Endothelial cell of umbilical vein (primary cell): ENCODE results near the gene C10orf105. TPM values are rescaled to one million over a fixed set of nuclear protein-coding genes. Genes with fewer than 3 reads are reported as not detected.

Source experiments
- BruUV-seq: library from RNA; stranded (reverse); fragments of 400-500 nt; replicated peaks from 2 replicates; lab custom pipeline; 2021; lab: Mats Ljungman, UMichigan
- CTCF ChIA-PET: fragments of 300-600, 350-600 bp; sonication (Branson Sonifier 250); formaldehyde crosslinking; loops from one replicate; lab custom pipeline; 2021; ENCODE audit warnings: antibody characterized with exemption, inconsistent platforms; lab: Charles Lee
- POLR2A ChIA-PET: fragments of 300-600, 350-600 bp; sonication (Branson Sonifier 250); formaldehyde crosslinking; loops from one replicate; lab custom pipeline; 2021; ENCODE audit warnings: antibody characterized with exemption, inconsistent platforms; lab: Charles Lee
- DNase-seq: peaks from one replicate; pipeline ENCODE4 v3.0.0-alpha.2; 2011; ENCODE audit warnings: low read depth, low spot score
- FAIRE-seq: peaks from 2 replicates; lab custom pipeline; 2011; peaks lifted over from hg19 to GRCh38; lab: Jason Lieb, UNC
- H2AFZ ChIP-seq: 2 replicates; pipeline ENCODE4 v1.6.0; 2012; ENCODE audit warnings: low read depth, low read length, control low read depth, inconsistent platforms
- H3K27ac ChIP-seq: 2 replicates; pipeline ENCODE4 v1.5.1; 2011; ENCODE audit warnings: low read depth, mild to moderate bottlenecking, control low read depth, low read length, moderate library complexity; ENCODE audit not compliant: insufficient read depth
- H3K27me3 ChIP-seq, 2 experiments: 2 replicates each; pipeline versions ENCODE4 v1.6.0 to v1.6.1; 2011; ENCODE audit warnings: low read length in 2 of 2, mixed read lengths in 1 of 2; ENCODE audit not compliant: control insufficient read depth in 2 of 2, insufficient read depth in 2 of 2
- H3K36me3 ChIP-seq, 2 experiments: 2 replicates in 1 of 2; 3 replicates in 1 of 2; pipeline ENCODE4 v1.5.1; 2011; ENCODE audit warnings: low read length in 2 of 2, mild to moderate bottlenecking in 1 of 2, moderate library complexity in 1 of 2; ENCODE audit not compliant: control insufficient read depth in 2 of 2, insufficient read depth in 2 of 2; ENCODE audit errors: extremely low read depth in 1 of 2
- H3K4me1 ChIP-seq: 3 replicates; pipeline ENCODE4 v1.5.1; 2011; ENCODE audit warnings: mild to moderate bottlenecking, low read length; ENCODE audit not compliant: control insufficient read depth, insufficient read depth; ENCODE audit errors: extremely low read depth
- H3K4me2 ChIP-seq: 2 replicates; pipeline ENCODE4 v1.6.1; 2011; ENCODE audit warnings: low read length, control low read depth, mixed read lengths; ENCODE audit not compliant: insufficient read depth
- H3K4me3 ChIP-seq, 3 experiments: fragments of 200-600 bp in 1 of 3; sonication (generic), shearing (Covaris generic) in 1 of 3; replicated peaks in 1 of 3; 2 replicates each; pipeline ENCODE4 v1.5.1; 2011 to 2016; ENCODE audit warnings: control low read depth in 3 of 3, low read length in 3 of 3, mild to moderate bottlenecking in 2 of 3, inconsistent platforms in 1 of 3, low read depth in 1 of 3, moderate library complexity in 1 of 3; ENCODE audit not compliant: insufficient read depth in 1 of 3
- H3K79me2 ChIP-seq: 2 replicates; pipeline ENCODE4 v1.6.0; 2012; ENCODE audit warnings: low read length, inconsistent platforms; ENCODE audit not compliant: control insufficient read depth, insufficient read depth
- H3K9ac ChIP-seq: replicated peaks from 2 replicates; pipeline ENCODE3; 2011; ENCODE audit warnings: low read length, control low read depth; ENCODE audit not compliant: insufficient read depth; ENCODE audit errors: extremely low read depth
- H3K9me1 ChIP-seq: replicated peaks from 3 replicates; pipeline ENCODE4 v1.6.0; 2011; ENCODE audit warnings: mild to moderate bottlenecking, low read length; ENCODE audit not compliant: control insufficient read depth, insufficient read depth; ENCODE audit errors: extremely low read depth
- H3K9me3 ChIP-seq: replicated peaks from 2 replicates; pipeline ENCODE4 v1.5.1; 2012; ENCODE audit warnings: low read length, inconsistent platforms; ENCODE audit not compliant: control insufficient read depth, insufficient read depth
- H4K20me1 ChIP-seq: replicated peaks from 2 replicates; pipeline ENCODE3; 2011; ENCODE audit warnings: mild to moderate bottlenecking, low read length; ENCODE audit not compliant: control insufficient read depth, insufficient read depth; ENCODE audit errors: extremely low read depth
- EZH2 ChIP-seq: IDR thresholded peaks from 2 replicates; pipeline ENCODE4 v1.6.1; 2012; ENCODE audit warnings: borderline replicate concordance, low read depth, mild to moderate bottlenecking, moderate library complexity, low read length, inconsistent platforms; ENCODE audit not compliant: severe bottlenecking
- FOS ChIP-seq: IDR thresholded peaks from 2 replicates; pipeline ENCODE4 v1.6.1; 2011; ENCODE audit warnings: mild to moderate bottlenecking, low read length, moderate library complexity, borderline replicate concordance; ENCODE audit not compliant: insufficient read depth
- GATA2 ChIP-seq: IDR thresholded peaks from 2 replicates; pipeline ENCODE4 v1.7.0; 2011; ENCODE audit warnings: low read depth, mild to moderate bottlenecking, moderate library complexity, mixed read lengths, low read length; ENCODE audit not compliant: insufficient read length, insufficient read depth
- JUN ChIP-seq: IDR thresholded peaks from 2 replicates; pipeline ENCODE4 v1.6.1; 2011; ENCODE audit warnings: borderline replicate concordance, low read depth; ENCODE audit not compliant: insufficient read length, insufficient read depth
- MYC ChIP-seq: IDR thresholded peaks from one replicate; pipeline ENCODE4 v1.6.1; 2011; ENCODE audit warnings: mild to moderate bottlenecking, low read depth, low read length
- POLR2A ChIP-seq: IDR thresholded peaks from 2 replicates; pipeline ENCODE4 v1.6.1; 2012; ENCODE audit warnings: low read depth, mild to moderate bottlenecking, control low read depth, low read length
- POLR2AphosphoS5 ChIP-seq: IDR thresholded peaks from 2 replicates; pipeline ENCODE4 v1.6.1; 2012; ENCODE audit warnings: low read depth, mild to moderate bottlenecking, control low read depth, low read length, moderate library complexity; ENCODE audit not compliant: insufficient read depth
- dilution Hi-C: fragments of 300-500 bp; cut with MboI; formaldehyde crosslinking; loops from one replicate; pipeline ENCODE4 v1.15.0; 2019; ENCODE audit warnings: low sequenced_read_pairs; ENCODE audit not compliant: extremely low pct_ligation_motif_present
- intact Hi-C: fragments of 100-400 bp; cut with micrococcal nuclease; formaldehyde crosslinking; loops from one replicate; pipeline ENCODE4 v1.10.0; 2022
- polyA plus RNA-seq, 4 experiments: library from polyadenylated mRNA; depleted of rRNA in 3 of 4; stranded (reverse) in 3 of 4; unstranded in 1 of 4; fragments of >200 nt; gene quantifications; 2 replicates each; pipeline versions ENCODE4 v1.2.1 to v1.2.3, GENCODE V29; 2011 to 2012; ENCODE audit warnings: missing spikeins in 1 of 4
- total RNA-seq: library from RNA; stranded (reverse); gene quantifications from 2 replicates; pipeline ENCODE4 v1.2.3, GENCODE V29; 2021
- TF ChIP-seq, protein P1 (sequence below), 2 donors: IDR thresholded peaks; 1 replicate in 1 of 2; 2 replicates in 1 of 2; pipeline ENCODE4 v1.5.1; 2011; ENCODE audit warnings: low read length in 2 of 2, mild to moderate bottlenecking in 2 of 2, moderate library complexity in 2 of 2, control low read depth in 1 of 2, inconsistent platforms in 1 of 2, low read depth in 1 of 2; ENCODE audit not compliant: insufficient read depth in 1 of 2; ENCODE audit errors: extremely low read depth in 1 of 2
- TF ChIP-seq, protein P2 (sequence below): IDR thresholded peaks from 2 replicates; pipeline ENCODE4 v1.6.1; 2011; ENCODE audit not compliant: insufficient read depth, insufficient read length

C10orf105 gene
- total and polyA plus RNA-seq, 2 donors (not counting 3 experiments of a cell fraction or from before 2014, with no cell fraction given): not detected

DNA sequence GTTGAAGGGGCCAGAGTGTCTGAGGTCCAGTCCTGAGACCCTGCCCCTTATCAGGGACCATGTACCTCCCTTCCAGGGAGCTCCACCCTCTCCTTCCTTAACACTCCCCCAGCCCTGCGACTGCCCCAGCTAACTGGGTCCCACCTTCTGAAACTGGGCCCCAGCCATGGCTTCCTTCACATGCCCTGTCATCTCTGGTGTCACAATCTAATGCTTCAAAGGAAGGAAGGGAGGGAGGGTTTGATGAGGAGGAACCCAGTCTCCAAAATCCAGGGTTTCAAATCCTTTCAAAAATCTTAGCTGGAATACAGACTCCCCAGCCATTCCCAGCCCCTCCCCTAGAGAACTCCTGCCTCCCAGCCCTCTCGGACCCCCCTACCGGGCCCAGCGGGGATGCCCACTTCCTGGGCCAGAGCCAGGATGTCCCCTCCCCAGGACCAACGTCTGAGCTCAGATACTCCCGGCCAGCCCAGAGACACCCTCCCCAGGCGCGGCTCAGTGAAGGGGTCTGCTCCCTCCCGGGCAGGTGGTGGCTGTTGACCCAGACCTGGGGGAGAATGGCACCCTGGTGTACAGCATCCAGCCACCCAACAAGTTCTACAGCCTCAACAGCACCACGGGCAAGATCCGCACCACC lies 18.0 kb downstream of the C10orf105 start:
- H3K27me3 ChIP-seq: peaks cover 3 to 10% of the 10 kb centered on the region in 2 experiments
- CTCF ChIA-PET: interaction anchor here (0.9 to 1.4 kb wide), 2 partner anchors 8 to 383 kb away, joined by 4 to 5 read pairs; partner anchors contain the start of gene SLC29A3

More for the DNA sequence above, 18.0 kb downstream of the C10orf105 start:
- Histone ChIP-seq H3K4me2 (no peak overlapping the region), H3K9me3 (no peaks in the 10 kb centered on the region), H3K4me3 (no peak overlapping the region), H4K20me1 (no peaks in the 10 kb centered on the region), H3K9me1 (no peaks in the 10 kb centered on the region), H3K4me1 (no peaks in the 10 kb centered on the region), H3K79me2 (no peaks in the 10 kb centered on the region), H3K9ac (no peak overlapping the region), H3K36me3 (no peaks in the 10 kb centered on the region), H3K27ac (no peak overlapping the region), H2AFZ (no peak overlapping the region)
- TF ChIP-seq POLR2AphosphoS5 (no peak), JUN (no peak), FOS (no peak), POLR2A (no peak), GATA2 (no peak), MYC (no peak), EZH2 (no peak)
- TF ChIP-seq, protein P1, sequence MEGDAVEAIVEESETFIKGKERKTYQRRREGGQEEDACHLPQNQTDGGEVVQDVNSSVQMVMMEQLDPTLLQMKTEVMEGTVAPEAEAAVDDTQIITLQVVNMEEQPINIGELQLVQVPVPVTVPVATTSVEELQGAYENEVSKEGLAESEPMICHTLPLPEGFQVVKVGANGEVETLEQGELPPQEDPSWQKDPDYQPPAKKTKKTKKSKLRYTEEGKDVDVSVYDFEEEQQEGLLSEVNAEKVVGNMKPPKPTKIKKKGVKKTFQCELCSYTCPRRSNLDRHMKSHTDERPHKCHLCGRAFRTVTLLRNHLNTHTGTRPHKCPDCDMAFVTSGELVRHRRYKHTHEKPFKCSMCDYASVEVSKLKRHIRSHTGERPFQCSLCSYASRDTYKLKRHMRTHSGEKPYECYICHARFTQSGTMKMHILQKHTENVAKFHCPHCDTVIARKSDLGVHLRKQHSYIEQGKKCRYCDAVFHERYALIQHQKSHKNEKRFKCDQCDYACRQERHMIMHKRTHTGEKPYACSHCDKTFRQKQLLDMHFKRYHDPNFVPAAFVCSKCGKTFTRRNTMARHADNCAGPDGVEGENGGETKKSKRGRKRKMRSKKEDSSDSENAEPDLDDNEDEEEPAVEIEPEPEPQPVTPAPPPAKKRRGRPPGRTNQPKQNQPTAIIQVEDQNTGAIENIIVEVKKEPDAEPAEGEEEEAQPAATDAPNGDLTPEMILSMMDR (IDR thresholded peaks at IDR 0.05; ENCODE audit: extremely low read depth in 1 of 2, insufficient read depth in 1 of 2, low read depth in 1 of 2, low read length in 2 of 2): no peak
- TF ChIP-seq, protein P2, sequence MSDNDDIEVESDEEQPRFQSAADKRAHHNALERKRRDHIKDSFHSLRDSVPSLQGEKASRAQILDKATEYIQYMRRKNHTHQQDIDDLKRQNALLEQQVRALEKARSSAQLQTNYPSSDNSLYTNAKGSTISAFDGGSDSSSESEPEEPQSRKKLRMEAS: no peak
- dilution Hi-C loops (no loop called here), intact Hi-C loops (no loop called here)
- POLR2A ChIA-PET: no interaction called here
- no TSS peak for BruUV-seq
- no peak for FAIRE-seq
- DNase-seq: no peak
